Activated gamma-delta T cell treated with anti-CD3 and anti-CD28 coated beads, Interleukin-2, amount 50 U/mL, for 16 hours (primary cell): Measurements from ENCODE around the gene LENG8.
"Not testable (repeated sequence)": the region's sequence is repeated elsewhere in the genome, so short reads cannot be mapped to it uniquely, and the experiment has no call there.

Experiments
- DNase-seq: peaks from one replicate; pipeline ENCODE4 v3.0.0-alpha.2; 2020; ENCODE audit warnings: low read depth

LENG8 gene

DNA sequence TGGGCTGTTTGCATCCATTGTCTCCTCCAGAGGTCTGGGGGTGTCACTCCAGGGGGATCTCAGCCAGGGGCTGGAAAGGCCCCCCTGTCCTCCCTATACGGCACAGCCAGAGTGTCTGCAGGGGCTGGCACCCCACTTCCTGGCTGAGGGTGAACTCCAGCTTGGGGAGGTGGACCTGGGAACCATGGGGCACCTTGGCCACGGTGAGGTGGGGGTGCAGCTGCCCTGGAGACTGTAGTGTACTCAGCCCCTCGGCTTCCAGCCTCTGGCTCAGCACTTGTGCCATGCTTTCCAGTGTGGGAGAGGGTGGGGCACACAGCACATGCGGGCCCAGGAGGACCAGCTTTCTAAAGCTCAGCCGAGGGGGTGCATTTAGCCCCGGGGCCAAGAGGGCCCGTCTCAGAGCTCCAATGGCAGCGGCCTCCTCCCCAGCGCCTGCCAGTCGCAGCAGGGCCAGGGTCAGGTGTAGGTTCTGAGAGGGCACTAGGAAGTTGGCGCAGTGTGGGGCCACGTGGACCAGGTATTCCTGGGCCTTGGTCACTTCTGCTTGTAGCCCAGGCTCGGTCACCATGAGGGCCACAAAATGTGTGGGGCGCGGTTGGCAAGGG, 13.2 kb downstream of the LENG8 start:
- DNase-seq: no peak

DNA sequence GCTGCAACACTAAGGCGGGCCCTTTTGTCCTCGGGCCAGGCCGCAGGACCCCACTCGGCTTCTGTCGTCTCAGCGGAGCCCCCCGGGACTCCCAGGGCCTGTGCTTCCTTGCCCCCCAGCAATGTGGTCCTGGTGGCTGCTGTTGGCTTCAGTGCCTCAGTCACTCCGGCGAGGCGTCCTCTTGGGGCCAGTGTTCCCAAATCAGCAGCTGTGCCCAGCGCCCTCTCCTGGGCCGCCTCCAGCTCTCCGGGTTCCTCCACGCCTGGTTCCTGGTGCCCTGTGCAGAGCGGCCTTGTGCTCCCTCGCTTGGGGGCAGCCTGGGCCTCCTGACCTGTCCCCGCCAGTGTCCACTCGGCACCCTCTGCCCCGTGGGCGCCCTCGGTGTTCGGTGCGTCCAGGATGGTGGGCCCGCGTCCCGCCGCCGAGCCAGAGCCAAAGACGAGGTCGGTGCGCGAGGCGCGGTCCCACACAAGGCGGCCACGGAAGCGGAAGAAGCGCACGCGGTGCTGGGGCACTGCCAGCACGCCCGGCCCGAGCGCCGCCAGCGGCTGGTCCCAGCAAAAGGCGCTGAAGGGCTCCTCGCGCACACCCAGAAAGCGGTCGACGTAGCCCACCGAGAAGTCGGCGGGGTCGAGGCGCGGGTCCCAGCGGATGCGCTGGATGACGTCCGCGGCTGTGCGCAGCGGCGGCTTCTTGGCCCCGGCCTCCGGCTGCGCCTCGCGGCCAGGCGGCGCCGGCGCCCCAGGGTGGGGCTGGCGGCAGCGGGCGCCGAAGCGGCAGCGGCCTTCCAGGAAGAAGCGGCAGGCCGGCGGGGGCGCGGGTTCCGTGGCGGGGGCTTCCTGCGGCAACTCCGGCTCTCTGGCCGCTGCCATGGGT, 13.9 kb downstream of the LENG8 start:
- peak; percentile 36 for DNase-seq

- DNase-seq: peak; percentile 84
These were observed 14.6 kb downstream of the LENG8 start, which contains the start of gene LENG9 for GRCh38 chr19:54463531-54464043. LENG9 (minus strand) TSS chr19:54463778; CDS start chr19:54463526, 252 bp downstream.

- peak; percentile 62 for DNase-seq
These were observed 15.1 kb downstream of the LENG8 start for GRCh38 chr19:54464044-54464629.

DNA sequence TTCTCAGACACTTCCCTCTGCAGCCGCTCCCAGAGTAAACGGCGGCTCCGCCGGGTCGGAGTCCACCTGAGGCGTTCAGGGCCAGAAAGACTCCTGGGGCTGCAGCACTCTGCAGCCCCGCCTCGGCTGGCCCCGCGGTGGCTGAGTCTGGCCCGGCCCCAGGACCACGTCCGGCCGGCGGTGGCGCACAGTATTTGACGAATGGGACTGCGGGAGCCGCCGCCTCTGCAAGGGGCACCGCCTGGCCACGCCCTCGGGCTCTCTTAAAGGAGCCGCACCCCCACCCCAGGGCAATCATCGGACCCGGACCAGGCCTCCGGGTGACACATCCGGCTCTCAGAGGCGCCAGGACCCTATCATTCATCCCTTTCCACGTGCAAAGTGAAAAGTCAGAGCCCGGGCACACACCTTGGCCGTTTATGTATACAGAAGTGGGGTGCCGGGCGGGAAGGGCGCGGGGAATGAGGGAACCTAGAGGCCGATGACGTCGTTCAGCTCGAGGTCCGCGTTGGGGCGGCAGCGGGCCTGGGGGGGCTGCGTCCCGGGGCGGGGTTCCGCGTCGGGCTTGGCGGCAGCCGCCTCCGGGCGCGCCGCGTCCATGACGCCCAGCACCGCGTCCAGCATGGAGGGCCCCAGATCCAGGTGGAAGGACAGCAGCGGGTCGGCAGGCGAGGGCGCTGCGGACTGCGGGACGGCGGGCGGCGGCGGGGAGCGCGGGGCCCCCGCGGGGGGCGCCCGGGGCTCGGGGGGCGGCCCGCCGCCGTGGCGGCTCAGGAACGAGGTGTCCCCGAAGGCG, 15.8 kb downstream of the LENG8 start:
- DNase-seq: peak; percentile 41

DNA sequence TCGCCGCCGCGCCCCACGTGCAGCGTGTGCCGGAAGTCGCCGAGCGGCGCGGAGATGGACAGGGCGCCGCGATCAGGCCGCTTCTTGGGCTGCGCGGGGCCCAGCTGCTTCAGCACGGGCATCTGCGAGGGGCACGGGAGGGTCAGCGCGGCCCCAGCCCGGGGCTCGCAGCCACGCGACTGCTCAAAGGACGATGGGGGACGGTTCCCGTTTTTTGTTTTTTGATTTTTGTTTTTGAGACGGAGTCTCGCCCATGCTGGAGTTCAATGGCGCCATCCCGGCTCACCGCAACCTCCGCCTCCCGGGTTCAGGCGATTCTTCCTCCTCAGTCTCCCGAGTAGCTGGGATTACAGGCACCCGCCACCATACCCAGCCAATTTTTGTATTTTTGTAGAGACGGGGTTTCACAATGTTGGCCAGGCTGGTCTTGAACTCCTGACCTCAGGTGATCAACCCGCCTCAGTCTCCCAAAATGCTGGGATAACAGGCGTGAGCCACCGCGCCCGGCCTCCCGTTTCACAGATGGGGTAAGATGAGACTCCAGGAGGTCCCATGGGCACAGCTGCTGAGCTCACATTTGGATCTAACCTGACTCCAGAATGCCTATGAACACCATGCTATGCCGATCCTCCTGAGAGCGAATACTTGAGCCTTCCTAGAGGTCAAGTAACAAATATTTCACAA, 16.6 kb downstream of the LENG8 start:
- DNase-seq: no peak

- not testable (repeated sequence) for DNase-seq
These were observed 17.1 kb downstream of the LENG8 start for GRCh38 chr19:54466110-54466480.

GRCh38 chr19:54469496-54469934, 20.5 kb downstream of the LENG8 start:
- no peak for DNase-seq

GRCh38 chr19:54470276-54470887, 21.4 kb downstream of the LENG8 start:
- DNase-seq: no peak

GRCh38 chr19:54470991-54471782, 22.2 kb downstream of the LENG8 start:
- no peak for DNase-seq

DNA sequence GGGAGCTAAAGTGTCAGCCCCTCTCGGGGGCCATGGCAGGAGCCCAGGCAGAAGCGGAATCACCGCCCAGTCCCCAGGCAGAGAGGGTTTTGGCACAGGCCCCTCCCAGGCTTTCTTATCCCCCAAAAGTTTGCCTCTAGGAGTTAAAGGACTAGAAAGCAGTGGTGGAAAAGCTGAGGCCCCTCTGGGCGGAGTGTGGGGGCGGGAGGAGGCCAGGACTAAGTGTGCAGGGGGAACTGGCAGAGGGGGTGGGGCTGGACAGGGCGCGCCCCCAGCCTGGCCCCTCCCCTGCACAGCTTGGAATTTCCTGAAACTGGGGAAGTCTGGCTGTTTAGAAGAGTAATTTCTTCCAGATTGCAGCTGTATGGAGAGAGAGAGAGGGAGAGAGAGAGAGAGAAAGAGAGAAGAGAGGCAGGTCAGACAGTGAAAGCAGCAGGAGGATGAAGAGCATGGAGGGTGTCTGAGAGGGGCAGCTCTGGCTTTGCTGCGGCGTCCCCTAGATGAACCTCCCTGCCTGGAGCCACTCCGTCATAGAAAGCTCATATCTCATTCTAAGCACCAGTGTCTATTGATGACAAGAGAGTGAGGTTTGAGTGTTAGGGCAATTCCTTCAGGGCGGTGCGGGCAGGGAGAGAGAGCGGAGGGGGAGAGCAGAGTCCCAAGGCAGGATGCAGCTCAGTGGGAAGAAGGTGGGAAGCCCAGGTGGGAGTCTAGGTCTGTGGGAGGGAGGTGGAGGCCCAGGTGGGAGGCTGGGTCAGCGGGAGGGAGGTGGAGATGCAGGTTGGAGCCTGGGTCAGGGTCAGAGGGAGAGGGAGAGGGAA, 24.3 kb downstream of the LENG8 start, which contains the start of gene CDC42EP5:
Gene CDC42EP5 (minus strand): TSS at position 226 of the 821 bp plus-strand sequence. CDS start 7,749 bp downstream, outside the sequence.
- no peak for DNase-seq

- DNase-seq: no peak
These were observed 24.9 kb downstream of the LENG8 start for GRCh38 chr19:54473892-54474372.

GRCh38 chr19:54475706-54476105, 26.7 kb downstream of the LENG8 start:
- DNase-seq: no peak

- no peak for DNase-seq
These were observed 28.7 kb downstream of the LENG8 start for GRCh38 chr19:54477650-54478049.

- DNase-seq: no peak
These were observed 29.8 kb downstream of the LENG8 start for GRCh38 chr19:54478677-54479266.

- DNase-seq: no peak
These were observed 31.1 kb downstream of the LENG8 start for GRCh38 chr19:54480051-54480450.

DNA sequence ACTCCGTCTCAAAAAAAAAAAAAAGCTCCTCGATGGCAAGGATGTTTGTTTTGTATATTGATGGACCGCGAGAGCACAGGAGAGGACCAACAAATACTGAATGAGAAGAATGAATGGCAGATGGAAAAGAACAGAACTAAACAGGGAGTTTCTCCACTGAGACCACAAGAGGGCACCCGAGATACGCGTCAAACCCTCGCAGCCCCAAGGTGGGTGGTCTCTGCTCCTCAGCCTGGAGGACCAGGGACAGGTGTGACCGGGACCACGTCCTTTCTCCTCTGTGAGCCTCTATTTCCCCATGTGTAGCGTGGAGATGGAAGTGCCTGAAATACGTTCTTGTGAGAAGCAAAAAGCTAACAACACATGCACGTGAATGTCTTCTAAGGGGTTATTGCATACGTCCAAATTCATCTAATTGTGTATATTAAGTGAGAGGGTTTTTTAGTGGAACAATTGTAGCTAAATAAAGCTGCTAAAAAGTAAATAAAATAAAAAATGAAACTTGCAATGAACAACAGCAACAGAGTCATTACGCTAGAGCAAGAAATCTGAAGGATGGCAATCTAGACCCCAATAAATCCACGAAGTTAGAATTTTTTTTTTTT, 32.4 kb downstream of the LENG8 start:
- no peak for DNase-seq

GRCh38 chr19:54482889-54483288, 33.9 kb downstream of the LENG8 start:
- DNase-seq: no peak
